Caco-2 (cell line): ENCODE results near the gene BRINP1. TPM values are rescaled to one million over a fixed set of nuclear protein-coding genes. Genes with fewer than 3 reads are reported as not detected.

Experiments
- BruUV-seq: library from RNA; stranded (reverse); fragments of 400-500 nt; replicated peaks from 2 replicates; lab custom pipeline; 2021; lab: Mats Ljungman, UMichigan
- CTCF ChIA-PET: fragments of 300-600 bp; sonication (Branson Sonifier 250); formaldehyde crosslinking; loops from one replicate; lab custom pipeline; 2022; ENCODE audit warnings: antibody characterized with exemption; lab: Charles Lee
- POLR2A ChIA-PET: fragments of 300-600 bp; sonication (Branson Sonifier 250); formaldehyde crosslinking; loops from one replicate; lab custom pipeline; 2022; ENCODE audit warnings: antibody characterized with exemption; lab: Charles Lee
- DNase-seq, 2 experiments: peaks; one replicate each; pipeline versions ENCODE4 v3.0.0 to v3.0.0-alpha.2; 2020 to 2022
- H3K27me3 ChIP-seq: replicated peaks from 2 replicates; pipeline ENCODE4 v1.6.0; 2011; ENCODE audit warnings: low read length; ENCODE audit not compliant: control insufficient read depth, insufficient read depth
- H3K36me3 ChIP-seq: 2 replicates; pipeline ENCODE4 v1.5.1; 2011; ENCODE audit warnings: low read length; ENCODE audit not compliant: control insufficient read depth, insufficient read depth
- H3K4me1 ChIP-seq: fragments of 250-450 bp; sonication (Bioruptor Pico); 2 replicates; pipeline ENCODE4 v1.5.1; 2020; ENCODE audit warnings: mild to moderate bottlenecking
- H3K4me3 ChIP-seq: 2 replicates; pipeline ENCODE4 v1.5.1; 2011; ENCODE audit warnings: low read depth, mild to moderate bottlenecking, control low read depth, low read length
- H3K9me3 ChIP-seq: fragments of 250-450 bp; sonication (Bioruptor Pico); 2 replicates; pipeline ENCODE4 v1.5.1; 2020; ENCODE audit warnings: mild to moderate bottlenecking, moderate library complexity
- H3K27ac Mint-ChIP-seq: one replicate; pipeline ENCODE4 v1.8.0; 2022; ENCODE audit warnings: mixed read lengths; ENCODE audit not compliant: unreplicated experiment
- H3K27me3 Mint-ChIP-seq: one replicate; pipeline ENCODE4 v1.8.0; 2022; ENCODE audit warnings: mixed read lengths; ENCODE audit not compliant: insufficient read depth, unreplicated experiment
- H3K36me3 Mint-ChIP-seq: one replicate; pipeline ENCODE4 v1.8.0; 2022; ENCODE audit warnings: mild to moderate bottlenecking, mixed read lengths; ENCODE audit not compliant: insufficient read depth, unreplicated experiment
- H3K4me1 Mint-ChIP-seq: one replicate; pipeline ENCODE4 v1.8.0; 2022; ENCODE audit warnings: low read depth, mixed read lengths; ENCODE audit not compliant: unreplicated experiment
- H3K4me3 Mint-ChIP-seq: one replicate; pipeline ENCODE4 v1.8.0; 2022; ENCODE audit warnings: mild to moderate bottlenecking, moderate library complexity, mixed read lengths; ENCODE audit not compliant: unreplicated experiment
- H3K9me3 Mint-ChIP-seq: one replicate; pipeline ENCODE4 v1.8.0; 2022; ENCODE audit warnings: mixed read lengths; ENCODE audit not compliant: unreplicated experiment
- intact Hi-C: fragments of 100-400 bp; cut with micrococcal nuclease; formaldehyde crosslinking; loops from one replicate; pipeline ENCODE4 v1.10.0; 2022; ENCODE audit not compliant: unreplicated experiment
- total RNA-seq: library from RNA; stranded (reverse); gene quantifications from 2 replicates; pipeline ENCODE4 v1.2.3, GENCODE V29; 2022
- TF ChIP-seq, protein P1 (sequence below), 2 experiments: fragments of 200-600 bp in 1 of 2; IDR thresholded peaks; 1 replicate in 1 of 2; 2 replicates in 1 of 2; pipeline versions ENCODE4 v1.5.1 to v1.8.0; 2011 to 2022; ENCODE audit warnings: antibody characterized with exemption in 1 of 2, control low read depth in 1 of 2, inconsistent platforms in 1 of 2, low read depth in 1 of 2, low read length in 1 of 2, mild to moderate bottlenecking in 1 of 2, moderate library complexity in 1 of 2; ENCODE audit not compliant: insufficient read depth in 1 of 2, severe bottlenecking in 1 of 2, unreplicated experiment in 1 of 2

BRINP1 gene
- total RNA-seq, 1 experiment from 2014 or later: not detected

DNA sequence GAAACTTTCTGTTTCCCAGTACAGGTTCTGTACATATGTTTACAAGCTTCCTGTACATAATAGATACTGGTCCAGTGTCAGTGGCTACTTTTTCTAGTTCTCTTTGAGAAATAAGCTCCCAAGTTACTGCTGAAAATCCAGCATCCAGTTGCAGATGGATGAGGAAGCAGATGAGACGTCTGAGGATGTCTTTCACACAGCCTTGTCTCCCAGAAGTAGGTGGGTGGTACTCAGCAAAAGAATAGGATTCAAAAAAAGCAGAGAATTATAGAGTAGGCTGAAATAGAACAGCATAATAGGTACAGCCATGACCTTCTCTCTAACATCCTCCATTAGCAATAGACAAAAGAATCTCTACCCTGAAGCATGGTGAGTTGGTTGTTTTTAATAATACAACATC is 77.7 kb downstream of the BRINP1 start:
- no peaks in the 10 kb centered on the region for H3K36me3 ChIP-seq
- TF ChIP-seq, protein P1, sequence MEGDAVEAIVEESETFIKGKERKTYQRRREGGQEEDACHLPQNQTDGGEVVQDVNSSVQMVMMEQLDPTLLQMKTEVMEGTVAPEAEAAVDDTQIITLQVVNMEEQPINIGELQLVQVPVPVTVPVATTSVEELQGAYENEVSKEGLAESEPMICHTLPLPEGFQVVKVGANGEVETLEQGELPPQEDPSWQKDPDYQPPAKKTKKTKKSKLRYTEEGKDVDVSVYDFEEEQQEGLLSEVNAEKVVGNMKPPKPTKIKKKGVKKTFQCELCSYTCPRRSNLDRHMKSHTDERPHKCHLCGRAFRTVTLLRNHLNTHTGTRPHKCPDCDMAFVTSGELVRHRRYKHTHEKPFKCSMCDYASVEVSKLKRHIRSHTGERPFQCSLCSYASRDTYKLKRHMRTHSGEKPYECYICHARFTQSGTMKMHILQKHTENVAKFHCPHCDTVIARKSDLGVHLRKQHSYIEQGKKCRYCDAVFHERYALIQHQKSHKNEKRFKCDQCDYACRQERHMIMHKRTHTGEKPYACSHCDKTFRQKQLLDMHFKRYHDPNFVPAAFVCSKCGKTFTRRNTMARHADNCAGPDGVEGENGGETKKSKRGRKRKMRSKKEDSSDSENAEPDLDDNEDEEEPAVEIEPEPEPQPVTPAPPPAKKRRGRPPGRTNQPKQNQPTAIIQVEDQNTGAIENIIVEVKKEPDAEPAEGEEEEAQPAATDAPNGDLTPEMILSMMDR (IDR thresholded peaks at IDR 0.05; ENCODE audit: insufficient read depth in 1 of 2, low read depth in 1 of 2, low read length in 1 of 2, severe bottlenecking in 1 of 2, unreplicated experiment in 1 of 2): no peak
- peaks cover 5% of the 10 kb centered on the region for H3K27me3 Mint-ChIP-seq
- no peak overlapping the region for H3K4me3 ChIP-seq
- CTCF ChIA-PET: no interaction called here
- H3K4me1 Mint-ChIP-seq: no peaks in the 10 kb centered on the region
- no peaks in the 10 kb centered on the region for H3K9me3 Mint-ChIP-seq
- POLR2A ChIA-PET: no interaction called here
- no peak for DNase-seq
- no TSS peak for BruUV-seq
- H3K27me3 ChIP-seq: no peaks in the 10 kb centered on the region
- H3K27ac Mint-ChIP-seq: no peak overlapping the region
- no peak overlapping the region for H3K4me3 Mint-ChIP-seq
- no peaks in the 10 kb centered on the region for H3K9me3 ChIP-seq
- no peaks in the 10 kb centered on the region for H3K36me3 Mint-ChIP-seq
- intact Hi-C loops: loop anchor here (2.0 kb wide), 1 partner anchor 463 kb away; no protein-coding TSS in a partner anchor
- H3K4me1 ChIP-seq: no peaks in the 10 kb centered on the region

DNA sequence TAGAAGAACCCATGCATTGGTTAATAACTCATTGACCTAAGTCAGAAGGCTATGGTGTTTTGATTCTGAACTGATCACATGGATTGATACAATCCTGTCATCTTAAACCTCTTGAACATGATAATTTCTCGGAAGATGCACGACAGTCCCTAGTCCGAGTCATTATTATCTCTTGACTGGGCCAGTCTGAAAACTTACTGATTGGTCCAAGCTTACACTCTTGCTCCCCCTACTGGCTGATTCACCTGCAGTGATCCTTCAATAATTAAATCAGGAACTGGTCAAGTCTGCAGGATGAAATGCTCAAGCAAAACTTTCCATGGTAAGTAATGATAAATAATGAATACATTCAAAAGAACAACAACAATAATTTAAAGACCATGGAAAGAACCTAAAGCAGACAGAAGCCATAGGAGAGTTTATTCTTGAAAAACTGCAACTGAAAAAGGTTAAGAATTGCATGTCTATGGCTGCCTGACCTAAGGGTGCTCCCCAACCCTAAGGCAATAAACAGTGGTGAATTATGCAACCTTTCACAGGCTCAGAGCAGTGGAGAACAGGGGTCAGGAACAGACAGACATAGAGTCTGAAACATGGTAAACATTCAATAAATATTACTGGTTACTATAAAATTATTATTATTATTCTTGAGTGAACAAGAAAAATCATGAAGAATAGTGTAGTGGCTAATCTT is 79.3 kb downstream of the BRINP1 start:
- H3K36me3 Mint-ChIP-seq: no peaks in the 10 kb centered on the region
- H3K4me3 ChIP-seq: no peak overlapping the region
- intact Hi-C loops: loop anchor here (2.0 kb wide), 2 partner anchors 461 to 695 kb away; no protein-coding TSS in a partner anchor
- TF ChIP-seq, protein P1 (IDR thresholded peaks at IDR 0.05; ENCODE audit: insufficient read depth in 1 of 2, low read depth in 1 of 2, low read length in 1 of 2, severe bottlenecking in 1 of 2, unreplicated experiment in 1 of 2): peak; percentile 57 to 60
- H3K4me1 ChIP-seq: no peaks in the 10 kb centered on the region
- H3K9me3 Mint-ChIP-seq: no peaks in the 10 kb centered on the region
- POLR2A ChIA-PET: no interaction called here
- CTCF ChIA-PET: interaction anchor here (0.6 kb wide), 1 partner anchor 1886 kb away, joined by 3 read pairs; no protein-coding TSS in a partner anchor
- no peaks in the 10 kb centered on the region for H3K36me3 ChIP-seq
- H3K27me3 Mint-ChIP-seq: peaks cover 5% of the 10 kb centered on the region
- H3K27me3 ChIP-seq: no peaks in the 10 kb centered on the region
- peak; percentile 46 to 63 for DNase-seq
- H3K4me3 Mint-ChIP-seq: no peak overlapping the region
- no peak overlapping the region for H3K27ac Mint-ChIP-seq
- no peaks in the 10 kb centered on the region for H3K4me1 Mint-ChIP-seq
- no peaks in the 10 kb centered on the region for H3K9me3 ChIP-seq
- BruUV-seq: no TSS peak

DNA sequence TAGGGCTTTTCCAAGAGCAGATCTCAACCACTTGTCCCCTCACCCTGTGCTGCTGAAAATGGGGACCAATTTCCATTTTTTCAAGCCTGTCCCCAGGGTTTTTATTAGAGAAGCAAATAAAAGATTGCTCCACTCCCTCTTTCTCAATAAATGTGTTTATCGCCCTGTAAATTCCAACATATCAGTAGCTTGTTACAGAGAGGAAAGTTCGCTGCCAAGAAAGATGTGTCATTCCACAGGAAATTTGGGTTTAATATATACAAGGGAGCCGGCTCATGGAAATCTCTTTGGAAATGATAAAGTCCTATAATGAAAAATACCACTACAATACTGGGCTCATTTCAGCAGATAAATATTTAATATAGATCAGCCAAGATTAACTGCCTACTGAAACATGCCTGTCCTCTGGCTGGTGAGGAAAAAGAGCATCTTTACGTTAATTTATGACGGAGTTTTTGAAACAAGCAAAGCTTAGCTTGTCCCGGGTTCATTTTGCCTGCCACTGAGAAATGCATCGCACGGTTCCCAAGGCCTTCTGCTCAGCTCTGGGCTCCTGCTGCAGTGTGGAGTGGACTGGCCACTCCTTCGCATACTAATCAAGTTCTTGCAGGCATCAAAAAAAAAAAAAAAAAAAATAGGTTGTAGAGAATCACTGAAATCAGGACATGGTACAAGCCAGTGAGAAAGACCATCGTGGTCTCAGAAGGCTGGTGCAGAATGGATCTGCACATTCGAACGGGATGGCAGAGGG is 84.5 kb downstream of the BRINP1 start:
- no peak overlapping the region for H3K27ac Mint-ChIP-seq
- Histone ChIP-seq H3K27me3 (no peaks in the 10 kb centered on the region), H3K4me1 (no peaks in the 10 kb centered on the region), H3K36me3 (no peaks in the 10 kb centered on the region), H3K4me3 (no peak overlapping the region), H3K9me3 (no peaks in the 10 kb centered on the region)
- H3K27me3 Mint-ChIP-seq: peaks cover 15% of the 10 kb centered on the region
- no peak overlapping the region for H3K4me3 Mint-ChIP-seq
- POLR2A ChIA-PET: no interaction called here
- TF ChIP-seq, protein P1 (IDR thresholded peaks at IDR 0.05; ENCODE audit: insufficient read depth in 1 of 2, low read depth in 1 of 2, low read length in 1 of 2, severe bottlenecking in 1 of 2, unreplicated experiment in 1 of 2): no peak
- CTCF ChIA-PET: interaction anchor here (1.1 kb wide), 1 partner anchor 81 kb away, joined by 7 read pairs; no protein-coding TSS in a partner anchor
- no TSS peak for BruUV-seq
- no peaks in the 10 kb centered on the region for H3K36me3 Mint-ChIP-seq
- no peaks in the 10 kb centered on the region for H3K4me1 Mint-ChIP-seq
- H3K9me3 Mint-ChIP-seq: no peaks in the 10 kb centered on the region
- no peak for DNase-seq
- intact Hi-C loops: no loop called here
